Stimulated activated naive CD4-positive, alpha-beta T cell treated with Interleukin-2 at 50 U/mL for 16 hours (primary cell): ENCODE data around the gene SCRT2.

Experiments used
- DNase-seq: peaks from one replicate; lab custom pipeline; 2025; lab: John Stamatoyannopoulos, UW

The SCRT2 gene

GRCh38 chr20:672963-673602, 2.5 kb downstream of the SCRT2 start:
- no peak for DNase-seq

GRCh38 chr20:671252-672030, 4.2 kb downstream of the SCRT2 start:
- no peak for DNase-seq

GRCh38 chr20:669573-669972, 6.0 kb downstream of the SCRT2 start:
- DNase-seq = no peak

GRCh38 chr20:668638-669037, 7.0 kb downstream of the SCRT2 start:
- no peak for DNase-seq

GRCh38 chr20:668050-668449, 7.6 kb downstream of the SCRT2 start:
- no peak for DNase-seq

GRCh38 chr20:667351-668034, 8.1 kb downstream of the SCRT2 start:
- peak; percentile 50 for DNase-seq

GRCh38 chr20:666877-667276, 8.7 kb downstream of the SCRT2 start:
- DNase-seq = no peak

- DNase-seq = no peak
Observed at GRCh38 chr20:665276-665675, 10.3 kb downstream of the SCRT2 start.

GRCh38 chr20:664576-664975, 11.0 kb downstream of the SCRT2 start:
- DNase-seq = no peak

GRCh38 chr20:664151-664550, 11.5 kb downstream of the SCRT2 start:
- no peak for DNase-seq

- no peak for DNase-seq
Observed at GRCh38 chr20:663315-664090, 12.1 kb downstream of the SCRT2 start.

GRCh38 chr20:662277-663192, 13.1 kb downstream of the SCRT2 start:
- DNase-seq = no peak

- no peak for DNase-seq
Observed at GRCh38 chr20:661474-662270, 13.9 kb downstream of the SCRT2 start.

GRCh38 chr20:658731-659291, 16.8 kb downstream of the SCRT2 start:
- no peak for DNase-seq

GRCh38 chr20:658202-658601, 17.4 kb downstream of the SCRT2 start:
- no peak for DNase-seq

- DNase-seq = no peak
Observed at GRCh38 chr20:655726-656624, 19.6 kb downstream of the SCRT2 start.

- DNase-seq = no peak
Observed at GRCh38 chr20:654417-654750, 21.2 kb downstream of the SCRT2 start.

- peak; percentile 3 for DNase-seq
Observed at GRCh38 chr20:653590-654416, 21.8 kb downstream of the SCRT2 start.
